ENCODE measurements around the gene ZCCHC7. TPM values are rescaled to one million over a fixed set of nuclear protein-coding genes. Genes with fewer than 3 reads are reported as not detected.

ZCCHC7 gene
- total RNA-seq, 1 donor from 2014 or later: 12.0 TPM

DNA sequence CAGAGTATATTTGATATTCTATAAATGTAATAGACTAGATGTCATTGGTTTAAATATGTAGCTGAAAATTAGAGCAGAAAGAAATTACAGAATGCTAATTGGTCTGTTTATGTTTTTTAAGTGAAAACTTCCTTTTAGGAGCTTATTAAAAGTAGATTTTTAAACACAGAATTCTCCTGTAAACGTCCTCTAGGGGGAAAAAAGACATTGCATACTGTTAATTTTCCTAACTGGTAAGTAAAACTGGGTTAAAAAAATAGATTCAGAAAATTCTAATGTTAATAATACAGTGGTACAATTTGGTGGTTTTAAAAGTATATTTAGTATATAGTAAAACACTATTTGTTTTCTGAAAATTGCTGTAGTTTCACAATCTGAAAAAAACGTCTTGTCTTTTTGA is 59.8 kb downstream of the ZCCHC7 start:
- TF ChIP-seq CTCF (IDR thresholded peaks at IDR 0.05; ENCODE audit: unreplicated experiment): no peak
- Mint-ChIP-seq H3K27ac (ENCODE audit: unreplicated experiment) (no peak overlapping the region), H3K9me3 (ENCODE audit: unreplicated experiment) (no peaks in the 10 kb centered on the region), H3K36me3 (ENCODE audit: low read depth, unreplicated experiment) (no peaks in the 10 kb centered on the region), H3K4me3 (ENCODE audit: unreplicated experiment) (no peak overlapping the region), H3K27me3 (ENCODE audit: unreplicated experiment) (no peaks in the 10 kb centered on the region), H3K4me1 (ENCODE audit: unreplicated experiment) (peaks cover 14% of the 10 kb centered on the region)
- no peak for DNase-seq (ENCODE audit: low spot score)

GRCh38 chr9:37182718-37183117 is 62.3 kb downstream of the ZCCHC7 start:
- H3K36me3 Mint-ChIP-seq (ENCODE audit: low read depth, unreplicated experiment): no peaks in the 10 kb centered on the region
- H3K4me3 Mint-ChIP-seq (ENCODE audit: unreplicated experiment): no peak overlapping the region
- no peaks in the 10 kb centered on the region for H3K27me3 Mint-ChIP-seq (ENCODE audit: unreplicated experiment)
- peaks cover 14% of the 10 kb centered on the region for H3K4me1 Mint-ChIP-seq (ENCODE audit: unreplicated experiment)
- TF ChIP-seq CTCF (IDR thresholded peaks at IDR 0.05; ENCODE audit: unreplicated experiment): no peak
- no peaks in the 10 kb centered on the region for H3K9me3 Mint-ChIP-seq (ENCODE audit: unreplicated experiment)
- H3K27ac Mint-ChIP-seq (ENCODE audit: unreplicated experiment): no peak overlapping the region
- no peak for DNase-seq (ENCODE audit: low spot score)

GRCh38 chr9:37184905-37185867 is 64.8 kb downstream of the ZCCHC7 start:
- no peak overlapping the region for H3K4me3 Mint-ChIP-seq (ENCODE audit: unreplicated experiment)
- H3K27me3 Mint-ChIP-seq (ENCODE audit: unreplicated experiment): no peaks in the 10 kb centered on the region
- no peak for DNase-seq (ENCODE audit: low spot score)
- no peaks in the 10 kb centered on the region for H3K9me3 Mint-ChIP-seq (ENCODE audit: unreplicated experiment)
- no peak for TF ChIP-seq CTCF (IDR thresholded peaks at IDR 0.05; ENCODE audit: unreplicated experiment)
- H3K27ac Mint-ChIP-seq (ENCODE audit: unreplicated experiment): no peak overlapping the region
- H3K36me3 Mint-ChIP-seq (ENCODE audit: low read depth, unreplicated experiment): no peaks in the 10 kb centered on the region
- peaks cover 8% of the 10 kb centered on the region for H3K4me1 Mint-ChIP-seq (ENCODE audit: unreplicated experiment)

DNA sequence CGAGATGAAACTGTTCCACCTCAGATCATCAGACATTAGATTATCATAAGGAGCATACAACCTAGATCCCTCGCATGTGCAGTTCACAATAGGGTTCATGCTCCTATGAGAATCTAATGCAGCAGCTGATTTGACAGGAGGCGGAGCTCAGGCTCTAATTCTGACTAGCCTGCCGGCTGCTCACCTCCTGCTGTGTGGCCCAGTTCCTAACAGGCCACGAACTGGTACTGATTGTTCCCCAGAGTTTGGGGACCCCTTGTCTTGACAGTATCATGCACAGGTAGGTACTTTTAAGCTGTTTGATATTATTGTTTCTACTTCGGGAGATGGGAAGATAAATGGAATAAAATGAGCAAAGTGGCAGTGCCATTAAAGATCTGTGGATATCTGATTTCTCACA is 66.9 kb downstream of the ZCCHC7 start:
- DNase-seq (ENCODE audit: low spot score): no peak
- H3K4me3 Mint-ChIP-seq (ENCODE audit: unreplicated experiment): no peak overlapping the region
- H3K27ac Mint-ChIP-seq (ENCODE audit: unreplicated experiment): no peak overlapping the region
- no peaks in the 10 kb centered on the region for H3K9me3 Mint-ChIP-seq (ENCODE audit: unreplicated experiment)
- no peaks in the 10 kb centered on the region for H3K27me3 Mint-ChIP-seq (ENCODE audit: unreplicated experiment)
- peaks cover 18% of the 10 kb centered on the region for H3K4me1 Mint-ChIP-seq (ENCODE audit: unreplicated experiment)
- no peaks in the 10 kb centered on the region for H3K36me3 Mint-ChIP-seq (ENCODE audit: low read depth, unreplicated experiment)
- TF ChIP-seq CTCF (IDR thresholded peaks at IDR 0.05; ENCODE audit: unreplicated experiment): no peak
